Stimulated activated CD8-positive, alpha-beta memory T cell treated with anti-CD3 and anti-CD28 coated beads, Interleukin-4, amount 100 ng/mL, for 1 hour (primary cell): ENCODE measurements around the gene RNF8.
"Not testable (repeated sequence)": the region's sequence is repeated elsewhere in the genome, so short reads cannot be mapped to it uniquely, and the experiment has no call there.

Source experiments
- DNase-seq, 2 donors: peaks; one replicate each; pipeline ENCODE4 v3.0.0-alpha.2; 2020; ENCODE audit warnings: low read depth in 2 of 2, low spot score in 1 of 2

The RNF8 gene

GRCh38 chr6:37442416-37443215 lies 88.8 kb downstream of the RNF8 start:
- no peak for DNase-seq

- DNase-seq: not testable (repeated sequence)
These were observed 89.4 kb downstream of the RNF8 start for GRCh38 chr6:37443216-37443542.
